Renal cortical epithelial cell (primary cell): ENCODE data around the gene GJB2. TPM values are rescaled to one million over a fixed set of nuclear protein-coding genes. Genes with fewer than 3 reads are reported as not detected.

Experiments
- DNase-seq: peaks from one replicate; pipeline ENCODE4 v3.0.0-alpha.2; 2011; ENCODE audit warnings: low read depth
- total RNA-seq: library from RNA; depleted of rRNA; stranded (reverse); fragments of >200 nt; gene quantifications from 2 replicates; pipeline ENCODE4 v1.2.3, GENCODE V29; 2014

The GJB2 gene
- 0.75 and 13.2 TPM in 2 replicates for total RNA-seq

DNA sequence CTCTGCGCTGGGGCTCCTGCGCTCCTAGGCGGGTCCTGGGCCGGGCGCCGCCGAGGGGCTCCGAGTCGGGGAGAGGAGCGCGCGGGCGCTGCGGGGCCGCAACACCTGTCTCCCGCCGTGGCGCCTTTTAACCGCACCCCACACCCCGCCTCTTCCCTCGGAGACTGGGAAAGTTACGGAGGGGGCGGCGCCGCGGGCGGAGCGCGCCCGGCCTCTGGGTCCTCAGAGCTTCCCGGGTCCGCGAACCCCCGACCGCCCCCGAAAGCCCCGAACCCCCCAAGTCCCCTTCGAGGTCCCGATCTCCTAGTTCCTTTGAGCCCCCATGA, at the start of gene GJB2:
Gene GJB2 (minus strand): TSS at position 103 of the 326 bp plus-strand sequence. CDS start 3,357 bp downstream, outside the sequence.
- no peak for DNase-seq

DNA sequence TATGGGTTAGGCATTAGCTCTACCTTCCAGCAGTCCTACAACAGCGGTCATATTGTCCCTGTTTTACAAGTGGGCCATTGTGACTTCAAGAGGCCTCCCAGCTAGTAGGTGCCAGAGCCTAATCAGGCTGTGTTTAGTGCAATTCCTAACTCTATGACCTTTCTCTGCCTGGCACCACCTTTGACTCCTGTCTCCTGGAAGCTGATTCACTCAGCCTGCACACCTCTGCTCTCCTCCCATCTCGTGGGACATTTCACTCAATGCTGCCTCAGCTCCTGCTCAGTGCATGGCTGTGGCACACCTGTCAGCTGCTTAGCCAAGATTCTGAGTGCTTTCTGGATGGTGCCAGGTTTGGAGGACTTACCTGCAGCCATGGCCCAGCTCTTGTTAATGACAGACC, 48.9 kb upstream of the GJB2 start:
- DNase-seq = no peak

DNA sequence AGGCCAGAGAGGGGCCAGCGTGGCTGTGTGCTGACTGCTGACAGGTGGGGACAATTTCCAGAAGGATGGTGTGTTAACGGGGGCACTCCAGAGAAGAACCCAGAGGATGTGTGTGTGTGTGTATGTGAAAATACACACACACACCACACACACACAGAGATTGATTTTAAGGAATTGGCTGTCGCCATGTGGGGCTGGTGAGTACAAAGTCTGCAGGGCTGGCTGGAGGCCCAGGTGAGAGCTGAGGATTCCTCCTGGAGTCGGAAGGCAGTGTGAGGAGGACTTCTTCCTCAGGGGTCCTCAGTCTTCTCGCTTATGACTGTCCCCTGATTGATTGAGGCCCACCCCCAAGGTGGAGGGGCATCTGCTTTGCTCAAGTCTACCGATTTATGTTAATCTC, 47.0 kb upstream of the GJB2 start:
- no peak for DNase-seq

DNA sequence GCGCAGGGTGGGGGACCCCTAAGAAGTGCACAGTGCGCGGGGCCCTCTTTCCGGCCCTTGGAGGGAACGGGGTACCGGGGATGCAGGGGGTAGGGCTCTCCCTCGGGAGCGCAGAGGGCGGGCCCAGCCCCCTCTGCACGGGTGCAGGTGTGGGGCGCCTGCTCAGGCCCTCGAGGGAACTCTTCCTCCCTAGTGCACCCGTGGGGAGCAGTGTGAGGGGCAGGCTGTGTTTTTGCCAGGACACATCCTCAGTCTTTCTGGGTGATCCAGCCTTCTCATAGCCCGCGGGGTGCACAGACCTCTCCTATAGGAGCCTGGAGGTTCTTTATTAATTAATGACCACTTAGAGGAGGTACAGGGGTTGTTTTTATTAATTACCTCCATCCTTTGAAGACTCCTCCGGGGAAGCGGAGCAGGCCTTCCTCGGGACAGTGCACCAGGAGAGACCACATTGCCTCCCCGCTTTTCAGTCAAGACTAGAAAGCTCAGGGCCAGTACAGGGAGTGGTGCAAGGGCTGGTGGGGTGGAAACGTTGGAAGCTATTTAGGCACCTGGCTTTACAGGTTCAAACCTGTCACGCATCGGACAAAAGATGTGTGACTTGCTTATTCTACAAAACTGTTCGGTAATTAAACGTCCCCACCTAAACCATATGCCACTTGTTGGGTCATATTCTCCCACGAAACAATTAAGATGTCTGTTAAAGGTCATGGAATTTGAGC, 40.0 kb upstream of the GJB2 start:
- DNase-seq = no peak

DNA sequence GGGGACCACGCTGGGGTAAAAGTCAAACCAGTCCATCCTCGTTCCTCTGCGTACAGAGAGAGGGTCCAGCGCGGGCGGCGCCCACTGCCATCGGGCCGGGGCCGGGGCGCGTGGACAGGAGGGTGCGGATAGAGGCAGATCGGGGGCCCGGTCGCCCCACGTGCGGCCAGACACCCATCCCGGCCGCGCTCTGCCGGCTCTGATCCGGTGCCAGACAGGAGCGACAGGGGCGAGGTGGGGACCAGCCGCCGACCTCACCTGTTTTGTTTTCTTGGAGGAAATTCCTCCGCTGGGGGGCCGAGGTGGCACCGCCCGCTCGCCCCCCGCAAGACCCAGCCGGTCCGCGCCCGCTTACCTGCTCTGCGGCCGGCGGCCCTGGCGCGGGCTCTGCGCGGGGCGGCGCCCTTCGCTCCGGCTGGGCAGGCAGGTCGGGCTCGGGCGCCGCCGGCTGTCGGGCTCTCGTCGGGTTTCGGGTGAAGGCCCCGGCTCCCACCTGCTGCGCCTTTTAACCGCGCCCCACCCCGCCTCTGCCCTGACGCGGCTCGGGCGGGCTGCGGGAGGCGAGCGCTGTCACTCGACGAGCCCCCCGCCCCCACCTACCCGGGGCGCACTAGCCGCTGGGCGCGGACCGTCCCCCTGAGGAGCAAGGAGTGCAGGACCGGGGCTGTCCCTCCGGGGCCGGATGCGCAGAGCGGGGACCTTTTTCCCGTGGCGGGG, 39.3 kb upstream of the GJB2 start, which contains the start of gene GJB6:
Gene GJB6 (minus strand): TSS at position 481 of the 717 bp plus-strand sequence. CDS start 8,839 bp downstream, outside the sequence.
- DNase-seq = no peak

DNA sequence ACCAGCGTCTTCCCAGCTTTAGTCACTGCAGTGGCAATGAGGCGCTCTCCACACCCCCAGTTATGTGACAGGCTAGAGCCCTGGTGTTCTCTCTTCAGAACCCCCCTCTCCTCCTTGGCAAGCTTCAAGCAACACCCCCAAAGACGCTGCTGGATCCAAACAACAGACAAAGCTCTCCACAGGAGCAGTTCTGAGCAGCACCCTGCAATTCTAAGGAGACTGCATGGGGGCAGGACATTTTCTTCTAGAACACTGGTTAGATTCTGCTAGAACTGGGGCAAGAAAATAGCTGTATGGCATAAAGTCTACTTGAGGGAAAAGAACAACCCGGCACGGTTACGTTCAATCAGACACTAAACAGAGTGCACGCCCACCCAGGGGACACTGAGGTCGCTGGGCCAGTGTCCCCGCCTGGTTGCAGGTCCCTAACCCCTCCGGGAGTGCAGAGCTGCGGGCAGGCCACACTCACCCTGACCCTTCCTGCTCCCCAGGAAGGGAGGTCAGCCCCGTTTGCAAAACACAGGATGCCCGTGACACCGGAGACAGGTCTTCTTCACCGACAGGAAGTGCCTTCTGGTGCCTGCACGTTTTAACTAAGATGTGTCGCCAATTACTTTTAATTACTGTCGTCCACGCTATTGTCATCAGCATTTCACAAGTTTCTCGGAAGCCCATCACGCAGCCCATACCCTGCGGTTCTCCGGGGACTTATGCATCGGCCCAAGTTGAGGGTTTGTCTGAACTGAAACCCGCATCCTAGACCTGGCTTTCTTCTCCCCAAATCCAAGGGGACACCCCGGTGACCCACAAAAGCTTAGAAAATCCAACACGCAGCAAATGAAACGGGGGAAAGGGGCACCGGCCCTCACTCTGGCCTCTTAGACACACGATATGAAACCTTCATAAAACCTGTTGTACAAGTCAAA, 38.4 kb upstream of the GJB2 start:
- no peak for DNase-seq

DNA sequence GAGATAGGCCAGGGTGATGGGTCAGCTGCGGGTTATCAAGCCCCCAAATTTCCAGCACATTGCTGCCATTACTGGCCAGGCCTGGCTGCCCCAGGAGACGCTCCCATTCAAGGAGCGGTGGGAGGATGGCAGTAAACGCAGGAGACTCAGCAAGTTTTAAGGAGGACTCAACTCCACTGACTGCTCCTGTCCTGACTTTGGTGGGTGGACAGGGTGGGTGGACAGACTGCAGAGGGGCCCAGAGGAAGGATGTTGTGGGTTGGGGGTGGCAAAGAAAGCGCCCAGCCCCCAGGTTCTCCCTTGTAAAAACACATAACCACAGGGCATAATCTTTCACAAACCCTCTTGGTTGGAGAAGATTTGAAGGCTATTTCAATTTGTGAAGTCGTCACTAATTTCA, 35.0 kb upstream of the GJB2 start:
- no peak for DNase-seq

DNA sequence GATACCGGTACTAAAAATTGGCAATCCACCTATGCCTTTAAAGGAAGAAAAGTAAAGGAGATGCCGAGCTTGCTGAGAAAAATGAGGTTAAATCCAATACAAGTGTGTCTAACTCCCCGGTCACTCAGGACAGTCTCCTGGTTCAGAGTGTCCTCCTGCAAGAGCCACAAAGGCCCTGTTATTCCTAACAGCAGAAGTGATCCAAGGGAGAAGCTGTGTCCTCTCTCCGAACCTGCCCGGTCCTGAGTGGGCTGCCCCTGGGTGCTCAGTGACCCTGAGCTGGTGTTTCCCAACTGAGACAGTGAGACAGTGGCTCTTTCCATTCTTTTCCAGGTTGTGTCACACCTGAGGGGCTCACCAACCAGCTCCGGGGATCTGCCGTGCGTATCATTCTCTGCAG, 34.5 kb upstream of the GJB2 start:
- no peak for DNase-seq

DNA sequence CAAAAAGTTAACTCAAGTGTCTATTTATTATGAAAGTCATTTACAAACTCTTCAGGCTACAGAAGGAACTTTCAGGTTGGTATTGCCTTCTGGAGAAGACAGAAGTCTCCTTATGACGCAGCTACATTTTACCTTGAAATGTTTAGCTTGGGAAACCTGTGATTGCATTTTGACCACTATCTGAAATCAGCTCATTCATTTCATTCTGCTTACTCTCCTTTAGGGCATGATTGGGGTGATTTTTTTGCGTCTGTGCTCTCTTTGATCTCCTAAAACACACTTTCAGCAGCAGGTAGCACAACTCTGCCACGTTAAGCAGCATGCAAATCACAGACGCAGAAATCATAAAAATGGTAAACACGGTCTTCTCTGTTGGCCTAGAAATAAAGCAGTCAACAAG, 29.8 kb upstream of the GJB2 start:
- DNase-seq = no peak

DNA sequence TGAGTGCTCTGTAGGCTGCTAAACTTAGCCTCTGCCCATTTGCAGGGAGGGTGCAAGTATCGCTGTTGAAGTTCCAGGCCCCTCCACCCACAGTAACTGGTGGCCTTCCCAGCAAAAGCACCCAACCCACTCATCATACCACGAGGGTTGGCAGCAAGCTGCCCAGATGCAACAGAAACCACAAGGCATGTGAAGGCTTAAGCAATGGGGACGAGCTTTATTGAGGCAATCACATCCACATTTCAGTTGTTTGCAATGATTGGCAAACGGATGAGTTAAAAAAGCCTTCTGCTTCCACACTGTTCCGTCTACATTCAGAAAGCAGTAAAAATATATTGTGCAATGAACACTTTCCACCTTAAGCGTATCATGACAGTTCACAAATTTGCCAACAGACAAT, 29.0 kb upstream of the GJB2 start:
- DNase-seq = peak; percentile 51

DNA sequence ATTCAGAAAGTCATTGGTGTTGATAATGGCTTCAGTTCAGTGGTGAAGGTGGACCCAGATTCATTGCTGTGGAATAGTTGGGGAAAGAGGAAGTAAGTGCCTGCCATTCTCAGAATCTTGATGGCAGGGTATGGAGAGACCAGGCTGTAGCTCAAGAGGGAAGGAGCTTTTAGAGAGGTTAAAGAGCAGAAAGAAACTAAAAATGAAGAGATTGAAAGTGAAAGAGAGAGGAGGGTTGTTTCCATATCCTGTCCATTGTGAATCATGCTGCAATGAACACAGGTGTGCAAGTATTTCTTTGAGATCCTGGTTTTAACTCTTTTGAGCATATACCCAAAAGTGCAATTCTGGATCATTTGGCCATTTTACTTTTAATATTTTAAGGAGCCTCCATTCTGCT, 26.8 kb upstream of the GJB2 start:
- no peak for DNase-seq

DNA sequence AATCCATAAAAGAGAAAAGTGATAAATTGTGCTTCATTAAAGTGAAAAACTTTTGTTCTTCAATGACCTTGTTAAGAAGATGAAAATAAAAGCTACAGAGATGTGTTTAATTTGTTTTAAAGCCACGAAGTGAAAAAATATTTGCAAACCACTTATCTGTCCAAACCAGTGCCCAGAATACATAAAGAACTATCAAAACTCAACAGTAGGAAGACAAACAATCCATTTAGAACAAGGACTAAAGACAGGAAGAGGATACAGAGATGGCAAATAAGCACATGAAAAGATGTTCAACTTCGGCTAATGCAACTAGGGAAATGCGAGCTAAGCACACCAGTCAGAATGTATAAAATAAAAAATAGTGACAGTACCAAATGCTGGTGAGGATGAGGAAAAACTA, 24.4 kb upstream of the GJB2 start:
- no peak for DNase-seq

DNA sequence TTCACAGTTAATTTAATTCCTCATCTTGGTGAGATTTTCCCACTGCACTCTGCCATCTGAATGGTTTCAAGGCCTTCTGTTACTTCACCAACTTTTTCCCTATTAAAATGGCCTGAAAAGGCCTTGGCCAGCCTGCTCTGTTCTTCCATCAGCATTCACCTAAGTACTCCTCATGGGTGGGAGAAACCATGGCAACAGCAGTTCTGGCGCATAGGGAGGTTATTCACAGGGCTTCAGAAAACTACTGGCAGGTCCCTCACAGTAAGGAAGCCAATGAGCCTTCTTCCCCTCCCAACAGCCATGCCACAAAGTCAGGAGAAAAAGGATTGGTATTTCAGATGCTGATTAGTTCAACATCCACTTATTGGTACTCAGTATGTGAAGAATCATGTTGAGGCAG, 17.2 kb upstream of the GJB2 start:
- DNase-seq = no peak

DNA sequence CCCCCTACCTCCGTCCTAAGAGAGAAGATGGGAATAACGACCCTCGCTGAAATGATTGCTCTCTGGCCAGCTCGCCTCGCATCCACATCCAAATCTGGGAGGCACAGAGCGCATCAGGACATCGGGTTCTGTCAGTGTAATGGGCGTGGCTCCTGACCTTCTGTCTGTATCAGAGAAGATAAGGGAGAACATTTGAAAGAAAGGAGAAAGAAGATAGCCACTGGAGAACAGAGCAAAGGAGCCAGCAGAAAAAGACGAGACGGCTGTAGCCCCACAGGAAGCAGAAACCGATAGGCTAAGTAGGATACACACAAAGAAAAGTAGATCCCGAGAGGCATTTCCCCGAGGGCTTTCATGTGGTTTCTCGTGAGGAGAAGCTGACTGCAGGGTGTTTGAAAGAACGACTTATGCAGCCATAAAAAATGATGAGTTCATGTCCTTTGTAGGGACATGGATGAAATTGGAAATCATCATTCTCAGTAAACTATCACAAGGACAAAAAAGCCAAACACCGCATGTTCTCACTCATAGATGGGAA, 14.0 kb upstream of the GJB2 start:
- DNase-seq = no peak

DNA sequence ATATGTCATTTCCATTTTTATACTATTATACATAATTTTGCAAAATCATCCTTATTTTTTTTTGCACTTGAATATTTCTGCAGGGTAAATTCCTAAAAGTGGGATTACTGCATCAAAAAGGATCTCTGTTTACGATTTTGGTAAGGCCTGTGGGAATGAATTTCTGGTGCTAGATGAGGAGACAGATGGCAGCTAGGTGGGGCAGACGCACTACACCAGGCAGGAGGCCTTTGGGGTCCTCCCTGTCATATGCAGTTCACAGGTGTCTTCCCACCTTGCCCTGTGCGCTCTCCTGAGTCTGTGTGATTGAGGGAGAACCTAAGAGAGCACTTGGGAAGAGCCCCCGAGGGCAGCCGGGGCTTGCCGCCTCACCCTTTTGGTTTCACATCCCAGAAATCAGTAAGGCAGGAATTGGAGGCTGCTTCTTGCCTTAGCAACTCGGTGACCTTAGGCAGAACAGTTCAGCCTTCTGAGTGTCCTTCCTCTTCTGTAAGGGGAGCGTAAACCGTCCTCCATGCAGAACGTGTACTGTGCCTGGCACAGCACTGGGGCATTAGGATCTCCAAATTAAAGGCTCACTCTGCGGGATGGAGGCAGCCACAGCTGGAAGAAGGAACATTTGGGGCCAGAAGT, 13.4 kb upstream of the GJB2 start:
- no peak for DNase-seq

DNA sequence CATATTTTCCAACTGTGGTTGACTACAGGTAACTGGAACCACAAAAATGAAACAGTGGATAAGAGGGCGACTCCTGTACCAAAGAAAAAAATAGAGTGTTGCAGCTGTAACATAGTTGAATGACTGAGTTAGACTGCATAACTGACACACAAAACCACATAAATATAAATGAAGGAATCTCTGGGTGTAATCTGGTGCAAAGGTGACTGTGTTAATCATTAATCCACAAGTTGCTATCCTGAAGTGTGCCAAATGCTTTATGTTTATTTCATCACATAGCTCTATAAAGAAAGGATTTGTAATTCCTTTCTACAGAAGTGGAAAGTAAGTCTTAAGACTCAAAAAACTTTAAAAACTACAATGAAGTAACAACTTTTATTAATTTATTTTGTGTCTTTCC, 6.0 kb upstream of the GJB2 start:
- peak; percentile 81 for DNase-seq

DNA sequence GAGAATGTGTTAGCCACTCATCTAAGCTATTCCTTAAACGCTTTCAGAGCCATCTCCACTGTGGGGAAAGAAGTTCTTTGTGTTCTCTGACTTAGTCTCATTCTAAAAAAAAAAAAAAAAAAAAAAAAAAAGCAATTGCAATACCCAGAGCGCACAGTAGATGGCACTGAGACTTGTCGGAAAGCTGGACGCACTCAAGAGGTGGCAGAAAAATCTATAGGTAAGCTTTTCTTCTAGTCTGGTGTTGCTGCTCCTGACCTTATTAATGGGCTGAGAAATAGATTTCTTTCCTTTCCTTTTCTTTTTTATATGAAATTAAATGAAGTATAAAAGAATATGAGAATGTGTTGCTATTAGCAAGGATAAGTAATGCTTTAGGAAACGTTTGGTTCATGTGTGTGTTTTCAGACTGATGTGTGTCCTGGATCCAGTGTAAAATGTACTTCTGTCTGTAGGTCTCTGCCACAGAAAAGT, 4.7 kb upstream of the GJB2 start:
- DNase-seq = peak; percentile 66

DNA sequence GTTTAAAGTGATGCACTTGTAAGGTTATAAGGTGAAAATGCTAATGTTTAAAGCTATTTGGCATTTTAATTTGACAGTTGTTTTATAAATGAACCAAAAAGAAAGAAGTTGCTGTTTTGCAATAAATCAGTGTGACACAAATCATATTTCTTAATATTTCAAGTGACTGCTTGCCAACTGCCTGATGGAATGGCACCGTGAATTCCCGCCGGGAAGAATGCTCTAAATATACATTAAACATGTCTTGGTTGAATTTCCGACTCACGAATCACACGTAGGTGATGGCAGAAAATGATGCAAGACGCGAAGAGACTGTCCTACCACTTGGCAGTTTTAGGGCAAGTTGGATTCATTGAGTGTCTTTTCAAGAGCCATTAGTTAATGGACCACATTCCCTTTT, 3.1 kb upstream of the GJB2 start:
- DNase-seq = no peak

DNA sequence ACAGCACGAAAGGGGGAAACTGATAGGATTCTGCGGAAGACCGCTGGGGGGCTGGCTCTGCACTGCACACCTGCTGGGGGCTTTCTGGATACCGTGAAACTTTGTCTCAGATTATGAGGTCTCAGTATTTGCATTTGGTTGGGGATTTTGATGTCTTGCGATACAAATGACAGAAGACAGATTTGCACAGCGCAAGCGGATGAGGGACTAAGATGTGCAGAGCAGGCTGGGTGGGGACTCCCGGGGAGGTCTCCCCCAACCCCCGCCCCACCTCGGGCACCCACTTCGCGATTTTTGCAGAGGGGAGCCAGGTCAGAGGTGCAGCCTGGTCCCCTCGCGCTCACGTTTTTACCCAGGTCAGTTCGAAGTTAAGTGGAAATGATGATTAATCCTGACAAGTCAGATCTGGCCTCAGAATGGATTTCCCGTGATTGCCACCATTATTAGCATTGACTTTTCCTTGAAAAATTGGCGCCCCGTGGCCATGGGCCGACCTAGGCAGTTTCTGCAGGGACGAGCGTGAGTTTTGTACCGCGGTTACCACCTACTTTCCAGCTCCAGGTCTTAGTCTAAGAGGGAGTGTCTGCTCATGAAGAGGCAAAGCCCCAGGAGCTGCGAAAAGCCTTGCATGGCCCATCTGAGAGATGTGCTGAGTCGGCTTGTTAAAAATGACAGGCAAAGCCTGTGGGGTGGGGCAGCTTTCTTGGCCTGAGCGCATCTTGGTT, 1.3 kb upstream of the GJB2 start:
- no peak for DNase-seq

DNA sequence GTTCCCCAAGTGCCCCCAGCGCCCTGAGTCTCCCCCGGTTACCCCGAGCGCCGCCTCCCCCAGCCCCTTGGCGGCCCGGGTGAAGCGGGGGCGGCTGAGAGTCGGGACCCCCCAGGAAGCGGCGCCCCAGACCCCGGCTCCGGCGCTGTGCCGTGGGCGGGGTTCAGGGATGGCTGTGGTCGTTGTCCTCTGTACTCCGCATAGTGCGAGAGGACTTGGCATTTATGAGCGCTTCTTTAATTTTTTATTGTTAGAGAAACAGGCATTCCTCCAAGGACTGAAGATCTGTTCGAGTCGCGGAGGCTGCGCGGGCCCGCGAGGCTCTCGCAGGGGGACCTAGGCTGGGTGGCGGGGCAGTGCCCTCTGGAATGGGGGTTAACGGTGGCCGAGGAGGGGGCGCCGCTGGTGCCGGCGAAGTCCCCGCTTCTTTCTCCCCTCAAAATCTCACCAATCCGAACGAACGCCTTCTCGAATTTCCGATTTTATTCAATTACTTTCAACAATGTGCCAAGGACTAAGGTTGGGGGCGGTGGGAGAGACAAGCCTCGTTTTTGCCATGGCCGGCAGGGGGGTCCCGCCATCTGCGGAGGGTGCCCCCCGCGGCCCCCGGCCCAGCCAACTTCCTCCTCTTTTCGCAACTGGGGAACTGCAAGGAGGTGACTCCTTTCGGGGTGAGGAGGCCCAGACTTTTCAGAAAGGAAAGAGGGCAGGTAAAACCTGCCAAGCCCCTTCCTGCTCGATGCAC, 596 bp upstream of the GJB2 start:
- DNase-seq = no peak
